HG02588 (cell line): ENCODE results near the gene DNAH17.

Experiments
- ATAC-seq: cut with Tn5 transposase; IDR thresholded peaks from one replicate; pipeline ENCODE4 v1.9.1; 2021; ENCODE audit warnings: mild to moderate bottlenecking, moderate library complexity; ENCODE audit not compliant: unreplicated experiment

DNAH17 gene

GRCh38 chr17:78417531-78417909 lies 159.7 kb downstream of the DNAH17 start:
- no peak for ATAC-seq

DNA sequence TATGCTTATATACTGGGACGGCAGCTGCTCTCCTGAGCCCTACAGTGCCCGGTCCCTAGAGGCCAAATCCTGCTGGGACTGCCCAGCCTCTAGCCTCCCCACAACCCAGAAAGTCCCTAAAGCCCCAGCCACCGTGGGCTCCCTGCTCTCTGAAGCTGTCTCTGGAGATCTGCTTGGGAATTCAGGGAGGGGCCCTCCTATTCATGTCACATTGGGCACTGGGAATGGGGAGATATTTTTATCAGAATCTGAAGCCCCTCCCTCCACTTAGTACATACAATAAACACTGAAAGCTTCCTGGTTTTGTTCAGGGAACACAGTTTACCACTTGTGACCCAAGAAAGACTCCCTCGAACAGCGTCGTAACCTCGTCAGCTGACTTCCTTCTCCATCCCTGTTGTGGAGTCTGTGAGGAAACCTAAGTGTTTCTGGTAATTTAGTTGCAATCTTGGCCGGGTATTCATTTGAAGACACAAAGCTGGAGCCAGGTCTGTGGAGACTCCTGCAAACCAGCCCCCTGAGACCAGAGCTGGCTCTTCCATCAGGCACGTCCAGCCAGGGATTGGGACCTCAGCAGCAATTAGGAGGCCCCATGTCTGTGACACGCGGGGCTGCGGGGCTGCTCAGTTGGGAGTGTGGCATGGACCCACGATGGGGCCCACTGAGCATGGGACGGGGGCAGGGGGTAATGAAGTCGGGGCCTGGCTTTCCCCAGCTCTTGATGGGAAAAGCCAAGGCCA lies 160.2 kb downstream of the DNAH17 start:
- no peak for ATAC-seq

GRCh38 chr17:78415821-78416711 lies 161.1 kb downstream of the DNAH17 start:
- ATAC-seq, result no peak

DNA sequence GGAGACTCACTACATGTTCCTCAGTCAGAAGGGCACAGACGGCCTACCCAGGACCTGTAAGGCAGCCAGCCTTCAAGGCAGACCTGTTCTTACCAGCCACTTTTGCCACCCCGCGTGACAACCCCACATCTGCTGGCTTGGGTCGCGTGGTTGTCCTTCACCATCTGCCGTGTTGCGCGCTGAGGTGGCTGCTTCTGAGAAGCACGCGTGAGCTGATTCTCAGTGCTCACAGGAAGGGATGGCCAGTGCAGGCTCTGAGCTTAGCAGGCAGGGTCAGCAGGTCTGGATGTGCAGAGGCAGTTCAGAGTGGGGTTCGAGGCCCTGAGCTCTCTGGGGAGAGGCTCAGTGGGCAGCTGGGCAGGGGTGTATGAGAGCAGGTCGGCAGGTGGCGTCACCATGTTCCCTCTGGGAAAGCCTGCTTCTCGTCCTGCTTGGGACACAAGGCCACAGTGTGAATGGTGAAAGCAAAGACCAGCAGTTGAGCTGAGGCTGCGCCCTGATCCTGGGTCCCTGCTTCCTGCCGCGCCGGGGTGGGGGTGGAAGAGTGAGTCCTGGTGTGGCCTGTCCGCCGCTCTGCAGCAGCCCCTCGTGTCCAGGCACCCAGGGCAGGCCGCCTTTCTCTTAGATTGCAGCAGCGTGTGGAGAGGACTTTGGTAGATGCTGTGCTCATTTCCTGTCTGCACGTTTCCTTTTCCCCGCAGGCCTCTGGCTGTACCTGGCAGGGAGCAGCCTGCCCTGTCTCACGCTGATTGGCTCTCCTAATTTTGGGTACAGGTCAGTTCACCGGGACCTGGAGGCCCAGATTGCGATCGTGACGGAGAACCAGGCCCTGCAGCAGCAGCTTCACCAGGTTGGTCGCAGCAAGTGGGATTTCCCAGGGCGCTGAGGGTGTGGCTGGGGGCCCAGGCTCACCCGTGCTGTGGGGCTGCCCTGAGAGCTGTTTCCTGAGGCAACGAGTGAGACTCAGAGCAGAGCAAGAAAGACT lies 162.7 kb downstream of the DNAH17 start:
- no peak for ATAC-seq

DNA sequence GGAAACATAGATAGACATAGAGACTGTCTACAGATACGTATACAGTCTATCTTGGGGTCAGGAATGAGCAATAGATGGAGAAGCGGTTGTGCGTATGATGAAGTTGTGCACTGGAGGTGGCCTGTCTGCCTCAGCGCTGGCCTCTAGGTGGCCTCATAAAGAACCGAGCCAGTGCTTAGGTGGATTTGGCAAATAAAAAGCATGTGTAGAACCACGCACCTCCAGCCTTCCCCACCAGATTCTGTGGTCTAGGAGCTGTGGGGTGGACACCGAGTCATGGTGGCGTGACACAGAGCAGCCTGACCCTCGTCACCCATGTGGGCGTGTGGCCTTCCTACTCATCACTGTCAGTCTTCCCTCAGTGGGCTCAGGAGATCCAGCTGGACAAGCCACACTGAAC lies 164.8 kb downstream of the DNAH17 start:
- no peak for ATAC-seq

DNA sequence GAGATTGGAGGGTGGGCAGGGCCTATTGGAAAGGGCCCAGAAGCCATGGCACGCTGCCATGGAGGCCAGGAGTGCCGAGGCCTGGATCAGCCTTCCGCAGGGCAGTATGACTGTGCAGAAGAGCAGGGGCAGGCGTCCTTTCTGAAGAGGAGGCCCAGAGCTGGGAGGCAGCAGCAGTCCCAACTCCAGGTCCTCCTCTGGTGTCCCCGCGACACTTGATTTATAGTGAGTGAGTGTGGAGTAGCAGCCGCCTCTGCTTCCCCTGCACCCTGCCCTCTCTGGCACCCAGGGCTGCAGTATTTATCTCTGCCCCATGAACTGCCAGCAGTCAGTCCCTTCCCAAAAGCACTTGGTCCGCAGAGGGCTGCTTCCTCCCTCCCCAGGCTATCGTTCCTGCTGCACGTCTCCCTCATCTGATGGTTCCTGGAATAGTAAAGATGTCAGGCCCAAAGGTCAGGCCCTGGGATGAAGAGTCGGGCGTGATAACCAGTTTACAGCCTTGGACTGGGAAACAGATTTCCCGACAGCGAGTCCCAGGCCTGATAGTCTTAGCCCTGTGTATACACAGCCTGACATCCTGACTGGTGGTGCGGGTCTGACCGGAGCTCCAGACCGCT lies 165.8 kb downstream of the DNAH17 start:
- no peak for ATAC-seq

- ATAC-seq, result no peak
Measured at GRCh38 chr17:78409191-78409928, 167.8 kb downstream of the DNAH17 start.

GRCh38 chr17:78408476-78409050 lies 168.6 kb downstream of the DNAH17 start:
- no peak for ATAC-seq

- no peak for ATAC-seq
Measured at GRCh38 chr17:78407387-78408000, 169.7 kb downstream of the DNAH17 start.

DNA sequence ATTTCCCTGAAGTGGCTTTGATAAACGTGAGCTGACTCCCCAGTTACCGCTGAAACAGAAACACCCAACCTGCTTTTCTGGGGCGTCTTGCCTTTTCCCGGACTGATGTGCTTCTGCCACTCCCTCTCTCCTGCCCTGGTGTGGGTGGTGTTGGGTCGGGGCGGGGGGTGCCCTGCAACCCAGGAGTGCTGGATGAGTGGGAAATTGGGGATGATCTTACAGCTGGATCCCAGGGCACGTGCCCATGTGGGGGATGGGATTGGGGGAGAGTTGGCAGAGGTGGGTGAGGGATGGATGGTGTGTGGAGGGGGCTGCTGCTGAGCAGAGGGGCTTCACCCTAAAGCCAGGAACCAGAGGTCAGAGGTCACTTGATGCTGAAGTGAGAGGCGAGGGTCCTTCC lies 170.3 kb downstream of the DNAH17 start:
- no peak for ATAC-seq

GRCh38 chr17:78406396-78406795 lies 170.8 kb downstream of the DNAH17 start:
- ATAC-seq, result no peak

GRCh38 chr17:78403822-78404221 lies 173.4 kb downstream of the DNAH17 start:
- ATAC-seq, result no peak

- ATAC-seq, result no peak
Measured at GRCh38 chr17:78401891-78402290, 175.3 kb downstream of the DNAH17 start.

- ATAC-seq, result no peak
Measured at GRCh38 chr17:78401246-78401645, 175.9 kb downstream of the DNAH17 start.

GRCh38 chr17:78400581-78401240 lies 176.5 kb downstream of the DNAH17 start:
- ATAC-seq, result no peak

DNA sequence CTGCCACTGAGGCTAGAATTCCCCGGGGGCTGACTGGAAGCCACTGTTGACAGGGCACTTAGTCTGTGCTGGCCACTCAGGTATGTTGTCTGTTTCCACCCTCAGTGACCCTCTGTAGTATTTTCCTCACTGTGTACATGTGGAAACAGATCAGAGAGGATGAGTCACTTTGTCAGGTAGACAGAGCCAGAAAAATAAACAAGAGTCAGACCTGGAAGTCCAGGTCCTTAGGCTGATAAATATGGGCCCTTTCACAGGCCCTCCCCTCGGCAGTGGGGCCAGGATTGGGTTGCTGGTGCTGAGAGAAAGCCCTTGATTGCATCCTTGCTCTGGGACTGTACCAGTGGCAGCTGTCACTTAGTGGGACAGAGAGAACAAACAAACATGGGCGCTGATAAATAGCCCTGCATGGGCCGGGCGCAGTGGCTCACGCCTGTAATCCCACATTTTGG lies 177.5 kb downstream of the DNAH17 start:
- no peak for ATAC-seq

DNA sequence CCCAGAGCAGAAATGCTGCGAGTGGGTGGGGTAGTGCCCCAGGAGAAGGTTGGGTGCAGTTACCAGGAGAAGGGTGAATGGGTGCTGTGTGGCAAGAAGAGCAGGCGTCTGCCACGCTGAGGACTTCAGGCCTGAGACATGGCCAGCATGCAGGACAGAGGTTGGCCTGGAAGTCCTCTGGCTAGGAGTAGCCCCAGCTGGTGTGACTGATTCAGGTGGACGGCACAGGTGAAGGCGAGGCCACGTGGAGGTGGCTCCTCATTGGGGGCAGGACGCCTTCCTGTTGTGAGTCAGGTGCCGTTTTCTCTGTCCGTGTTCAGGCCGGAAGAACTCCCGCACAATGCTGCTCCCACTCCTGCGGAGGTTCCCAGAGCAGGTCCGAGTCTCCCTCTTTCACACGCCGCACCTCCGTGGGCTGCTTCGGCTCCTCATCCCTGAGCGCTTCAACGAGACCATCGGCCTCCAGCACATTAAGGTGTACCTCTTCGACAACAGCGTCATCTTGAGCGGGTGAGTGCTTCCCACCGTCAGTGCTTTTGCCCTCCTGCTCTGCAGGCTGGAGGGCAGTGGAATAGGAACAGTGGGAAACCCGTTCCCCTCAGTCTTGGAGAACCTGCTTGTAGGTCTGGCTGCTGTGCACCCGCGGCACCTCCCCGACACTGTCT lies 178.0 kb downstream of the DNAH17 start:
- ATAC-seq, result no peak

DNA sequence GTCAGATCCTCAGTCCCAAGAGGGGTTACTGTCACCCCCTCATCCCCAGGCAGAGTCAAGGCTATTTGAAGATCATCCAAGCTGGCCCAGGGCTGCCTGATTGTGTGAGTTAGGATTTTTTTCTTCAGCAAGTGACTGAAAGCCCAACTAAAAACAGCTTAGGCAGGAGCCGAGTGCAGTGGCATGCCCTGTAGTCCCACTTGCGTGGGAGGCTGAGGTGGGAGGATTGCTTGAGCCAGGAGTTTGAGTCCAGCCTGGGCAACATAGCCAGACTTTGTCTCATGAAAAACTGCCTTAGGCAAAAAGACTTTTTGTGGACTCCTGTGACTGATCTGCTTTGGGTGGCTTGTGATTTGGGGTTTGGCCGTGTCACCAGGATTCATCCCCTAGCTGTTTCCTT lies 178.8 kb downstream of the DNAH17 start:
- no peak for ATAC-seq
